SH-SY5Y (cell line): Measurements from ENCODE around the gene FBXL5.

Experiments
- GATA2 ChIP-seq: IDR thresholded peaks from 2 replicates; pipeline ENCODE4 v1.6.1; 2011; ENCODE audit warnings: mild to moderate bottlenecking, low read depth, low read length
- GATA3 ChIP-seq: IDR thresholded peaks from 2 replicates; pipeline ENCODE4 v1.6.1; 2011; ENCODE audit warnings: low read depth, mild to moderate bottlenecking, low read length, moderate library complexity

DNA sequence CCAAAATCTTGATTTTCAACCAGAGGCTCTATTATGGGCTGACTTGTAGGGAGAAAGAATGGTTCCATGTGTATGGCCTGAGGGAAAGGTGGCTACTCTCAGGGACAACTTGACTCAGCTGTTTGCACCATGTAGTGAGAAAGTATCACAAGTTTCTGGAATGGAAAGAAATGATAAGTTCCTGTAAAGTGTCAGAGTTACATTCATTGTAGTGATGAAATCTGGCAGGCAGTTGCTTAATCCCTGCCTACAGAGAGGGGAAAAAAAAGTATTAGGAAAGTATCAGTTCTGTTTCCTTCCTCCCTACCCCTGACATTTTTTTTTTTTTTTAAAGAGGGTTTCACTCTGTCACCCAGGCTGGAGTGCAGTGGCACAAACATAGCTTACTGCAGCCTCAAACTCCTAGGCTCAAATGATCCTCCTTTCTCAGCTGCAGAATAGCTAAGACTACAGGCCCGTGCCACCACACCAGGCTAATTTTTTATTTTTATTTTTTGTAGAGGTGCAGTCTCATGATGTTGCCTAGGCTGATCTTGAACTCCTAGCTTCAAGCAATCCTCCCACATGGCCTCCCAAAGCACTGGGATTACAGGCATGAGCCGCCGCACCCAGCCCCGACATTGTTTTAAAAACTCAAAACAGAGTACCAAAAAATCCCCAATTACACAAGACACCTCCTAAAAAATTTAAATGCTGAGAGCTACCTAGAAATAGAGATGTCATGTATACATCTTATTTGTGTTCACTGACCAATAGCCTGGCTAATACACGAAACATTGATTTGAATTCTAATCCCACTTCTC lies 4.8 kb upstream of the FBXL5 start:
- TF ChIP-seq GATA2 (no peak), GATA3 (no peak)
